HepG2 (cell line): ENCODE measurements around the gene MPIG6B. TPM values are rescaled to one million over a fixed set of nuclear protein-coding genes. Genes with fewer than 3 reads are reported as not detected.
A peak's percentile ranks its signal among the peaks of the same experiment; 100 is the strongest.

ENCODE experiments used
- ARID4A ChIP-seq: sonication (generic); formaldehyde crosslinking; IDR thresholded peaks from 2 replicates; pipeline ENCODE4 v1.5.0; 2020; ENCODE audit warnings: mild to moderate bottlenecking, missing genetic modification reagents, borderline replicate concordance
- BCL3 ChIP-seq: sonication (generic); formaldehyde crosslinking; IDR thresholded peaks from 2 replicates; pipeline ENCODE4 v1.5.1; 2020; ENCODE audit warnings: mild to moderate bottlenecking, missing genetic modification reagents, moderate library complexity
- CCAR2 ChIP-seq: fragments of 200-400 bp; formaldehyde crosslinking; optimal IDR thresholded peaks from 2 replicates; pipeline ENCODE3; 2018; ENCODE audit warnings: low read depth, mild to moderate bottlenecking, low read length, moderate library complexity
- FOSL1 ChIP-seq: sonication (generic); formaldehyde crosslinking; IDR thresholded peaks from 2 replicates; pipeline ENCODE4 v1.9.0; 2021; ENCODE audit warnings: missing genetic modification reagents, borderline replicate concordance
- MLLT10 ChIP-seq: sonication (generic); formaldehyde crosslinking; IDR thresholded peaks from 2 replicates; pipeline ENCODE4 v1.4.0; 2020; ENCODE audit warnings: missing genetic modification reagents
- PHF20 ChIP-seq: sonication (generic); formaldehyde crosslinking; IDR thresholded peaks from 2 replicates; pipeline ENCODE4 v1.5.0; 2020; ENCODE audit warnings: mild to moderate bottlenecking, missing genetic modification reagents
- PHF5A ChIP-seq: IDR thresholded peaks from one replicate; pipeline ENCODE4 v1.6.1; 2018; ENCODE audit warnings: low read depth, missing genetic modification reagents; ENCODE audit not compliant: unreplicated experiment
- PREB ChIP-seq: sonication (generic); formaldehyde crosslinking; IDR thresholded peaks from 2 replicates; pipeline ENCODE4 v1.4.0; 2020; ENCODE audit warnings: missing genetic modification reagents
- PRPF4 ChIP-seq: fragments of 200-400 bp; formaldehyde crosslinking; IDR thresholded peaks from 2 replicates; pipeline ENCODE4 v1.6.1; 2016; ENCODE audit warnings: low read length, low read depth; ENCODE audit not compliant: poor library complexity, severe bottlenecking
- PTBP1 ChIP-seq: fragments of 200-400 bp; formaldehyde crosslinking; IDR thresholded peaks from 2 replicates; pipeline ENCODE4 v1.6.1; 2018; ENCODE audit warnings: low read length, low read depth; ENCODE audit not compliant: poor library complexity, severe bottlenecking
- TAF1 ChIP-seq: sonication (generic); formaldehyde crosslinking; IDR thresholded peaks from 2 replicates; pipeline ENCODE4 v1.4.0; 2020; ENCODE audit warnings: missing genetic modification reagents
- ZBTB20 ChIP-seq: sonication (generic); formaldehyde crosslinking; IDR thresholded peaks from 2 replicates; pipeline ENCODE4 v1.8.1; 2023; ENCODE audit warnings: missing genetic modification reagents, low read depth, mild to moderate bottlenecking, borderline replicate concordance
- ZBTB3 ChIP-seq: sonication (generic); formaldehyde crosslinking; IDR thresholded peaks from 2 replicates; pipeline ENCODE4 v1.4.0; 2020; ENCODE audit warnings: low read depth, mild to moderate bottlenecking, moderate library complexity, missing genetic modification reagents, borderline replicate concordance
- ZNF124 ChIP-seq: sonication (generic); formaldehyde crosslinking; IDR thresholded peaks from 2 replicates; pipeline ENCODE4 v1.4.0; 2020; ENCODE audit warnings: missing genetic modification reagents
- ZNF280D ChIP-seq: sonication (generic); formaldehyde crosslinking; IDR thresholded peaks from 2 replicates; pipeline ENCODE4 v1.5.1; 2020; ENCODE audit warnings: mild to moderate bottlenecking, missing genetic modification reagents
- ZNF615 ChIP-seq: sonication (generic); formaldehyde crosslinking; IDR thresholded peaks from 2 replicates; pipeline ENCODE4 v1.5.0; 2020; ENCODE audit warnings: mild to moderate bottlenecking, missing genetic modification reagents, borderline replicate concordance
- ZNF7 ChIP-seq: IDR thresholded peaks from 2 replicates; pipeline ENCODE4 v1.6.1; 2016; ENCODE audit warnings: missing biosample characterization, missing genetic modification reagents
- ZNF788 ChIP-seq: sonication (generic); formaldehyde crosslinking; IDR thresholded peaks from 2 replicates; pipeline ENCODE4 v1.5.0; 2020; ENCODE audit warnings: mild to moderate bottlenecking, missing genetic modification reagents, borderline replicate concordance
- polyA plus RNA-seq, 8 experiments: library from polyadenylated mRNA; depleted of rRNA in 3 of 8; stranded (reverse) in 7 of 8; unstranded in 1 of 8; fragments of >200 nt; fragmentation: Illumina TruSeq in 4 of 8; extraction: Trizol in 4 of 8; gene quantifications; 2 replicates each; pipeline versions ENCODE4 v1.2.1 to v1.2.3, GENCODE V29; 2011 to 2016; ENCODE audit warnings: low read depth in 4 of 8, missing spikeins in 1 of 8, mixed read lengths in 1 of 8; ENCODE audit not compliant: insufficient read depth in 1 of 8
- total RNA-seq, 5 experiments: library from RNA; depleted of rRNA; stranded (reverse); fragments of >200 nt; fragmentation: Illumina TruSeq; extraction: Trizol; gene quantifications; 2 replicates each; pipeline ENCODE4 v1.2.3, GENCODE V29; 2016; ENCODE audit warnings: low read depth in 1 of 5

The MPIG6B gene
- total and polyA plus RNA-seq, 2 of the 13 experiments (the other 11 are each of a cell fraction or from before 2014, with no cell fraction given) = not detected

GRCh38 chr6:31737991-31738979, 15.1 kb downstream of the MPIG6B start (continued):
- no peak for TF ChIP-seq PHF5A
- no peak for TF ChIP-seq BCL3 (CRISPR knock-in tag)
- no peak for TF ChIP-seq ZNF124
- no peak for TF ChIP-seq PTBP1
- no peak for TF ChIP-seq FOSL1 (CRISPR knock-in tag)
- no peak for TF ChIP-seq TAF1
- TF ChIP-seq CCAR2 = no peak
- TF ChIP-seq PREB = no peak
- TF ChIP-seq ZNF788 (CRISPR knock-in tag) = peak; percentile 81; the same call in 1 of the 2 replicates
- TF ChIP-seq ZBTB3 (CRISPR knock-in tag) = no peak
- no peak for TF ChIP-seq PRPF4
- peak; percentile 46; the same call in 1 of the 2 replicates for TF ChIP-seq ARID4A (CRISPR knock-in tag)
- no peak for TF ChIP-seq ZNF615 (CRISPR knock-in tag)
- TF ChIP-seq ZNF280D (CRISPR knock-in tag) = no peak
- TF ChIP-seq PHF20 (CRISPR knock-in tag) = peak; percentile 52
- no peak for TF ChIP-seq ZNF7
- TF ChIP-seq ZBTB20 (CRISPR knock-in tag) = peak; percentile 29; the same call in 1 of the 2 replicates
- TF ChIP-seq MLLT10 (CRISPR knock-in tag) = no peak
